ENCODE measurements around the gene GNAQ. TPM values are rescaled to one million over a fixed set of nuclear protein-coding genes. Genes with fewer than 3 reads are reported as not detected.

GNAQ gene
- total and polyA plus RNA-seq, 2 of the 4 experiments (the other 2 are of a cell fraction) = 23.1 to 50.7 TPM

DNA sequence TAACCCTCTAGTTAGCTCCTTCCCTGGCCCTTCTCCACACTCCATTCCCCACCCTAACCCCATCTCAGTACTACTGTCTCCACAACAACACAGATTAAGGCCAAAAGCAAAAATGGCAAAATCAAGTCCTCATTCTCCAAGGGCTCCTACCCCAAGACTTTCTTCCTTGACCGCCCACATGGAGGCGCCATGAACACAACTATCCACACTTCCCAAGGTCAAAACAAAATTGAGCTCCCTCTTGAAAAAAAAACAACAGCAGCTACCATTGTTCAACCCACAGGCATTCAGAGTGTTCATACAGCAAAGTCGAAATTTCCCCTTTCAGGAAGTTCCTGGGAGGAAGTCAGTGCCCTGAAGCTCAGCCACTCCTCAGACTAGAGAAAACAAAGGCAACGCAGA, 54.4 kb downstream of the GNAQ start:
- Histone ChIP-seq H3K23ac (ENCODE audit: low read depth, low read length) (no peak overlapping the region), H3K4me2 (ENCODE audit: low read depth, low read length) (no peak overlapping the region), H3K56ac (ENCODE audit: extremely low read depth, insufficient read depth, low read length) (no peak overlapping the region), H3K79me1 (ENCODE audit: low read depth in 1 of 2, low read length in 2 of 2) (peaks cover 25 to 71% of the 10 kb centered on the region in 2 experiments), H2AK5ac (ENCODE audit: low read depth, low read length) (no peak overlapping the region), H3K27ac (ENCODE audit: insufficient read depth, low read length) (no peak overlapping the region), H3K4me3 (ENCODE audit: insufficient read depth, low read depth, low read length) (no peak overlapping the region), H3K9ac (ENCODE audit: low read depth, low read length) (no peak overlapping the region), H3K18ac (ENCODE audit: low read depth, low read length) (no peak overlapping the region), H2AK9ac (replicated peaks; ENCODE audit: low read depth, low read length, poor library complexity) (no peak overlapping the region), H3K9me1 (ENCODE audit: insufficient read depth, low read length) (peaks cover 11% of the 10 kb centered on the region; the same call in 1 of the 2 replicates), H2BK120ac (ENCODE audit: low read depth, low read length) (no peak overlapping the region), H2AFZ (replicated peaks; ENCODE audit: low read length, poor library complexity) (no peak overlapping the region), H3K27me3 (ENCODE audit: control insufficient read depth, insufficient read depth, low read length) (no peaks in the 10 kb centered on the region), H3K9me3 (ENCODE audit: control insufficient read depth, insufficient read depth, low read length) (no peaks in the 10 kb centered on the region), H2BK20ac (ENCODE audit: low read depth, low read length) (no peak overlapping the region), H4K5ac (ENCODE audit: low read depth, low read length) (no peak overlapping the region), H2BK5ac (ENCODE audit: low read depth, low read length, poor library complexity, severe bottlenecking) (no peak overlapping the region), H4K91ac (ENCODE audit: insufficient read depth, low read depth, low read length) (no peak overlapping the region), H4K20me1 (ENCODE audit: insufficient read depth, low read length) (peaks cover 30% of the 10 kb centered on the region), H4K8ac (ENCODE audit: low read depth in 2 of 2, low read length in 2 of 2) (no peak overlapping the region), H2BK15ac (ENCODE audit: low read depth, low read length) (no peak overlapping the region), H3K14ac (replicated peaks; ENCODE audit: low read depth, low read length) (no peak overlapping the region), H3K4ac (ENCODE audit: low read depth, low read length) (no peak overlapping the region), H3K4me1 (ENCODE audit: control insufficient read depth, insufficient read depth, low read length) (peaks cover 10% of the 10 kb centered on the region), H3K36me3 (ENCODE audit: control insufficient read depth, insufficient read depth, low read length) (peaks cover 2% of the 10 kb centered on the region; the same call in 1 of the 2 replicates)
- ATAC-seq (ENCODE audit: low read depth) (peak; percentile 62), DNase-seq (peak; percentile 73)
- dilution Hi-C loops (cut with HindIII; ENCODE audit: low sequenced_read_pairs, unreplicated experiment) (no loop called here), in situ Hi-C loops (cut with MboI; ENCODE audit: low sequenced_read_pairs) (no loop called here), intact Hi-C loops (cut with micrococcal nuclease) (loop anchor here (1.0 kb wide), 1 partner anchor 58 kb away; no protein-coding TSS in a partner anchor)
- TF ChIP-seq CTCF (conservative IDR thresholded peaks at IDR 0.05; ENCODE audit: low read depth, low read length) (peak; percentile 64), RFX5 (IDR thresholded peaks at IDR 0.05; ENCODE audit: low read depth, low read length) (no peak), SMC3 (IDR thresholded peaks at IDR 0.05; ENCODE audit: low read depth, low read length) (peak; percentile 78), MXI1 (IDR thresholded peaks at IDR 0.05; ENCODE audit: borderline replicate concordance, low read depth, low read length) (no peak), RAD21 (IDR thresholded peaks at IDR 0.05; ENCODE audit: low read length) (peak; percentile 75)
- no TSS peak for BruUV-seq (replicated peaks)
- ChIA-PET POLR2A (ENCODE audit: unreplicated experiment) (no interaction called here), CTCF (interaction anchor here (0.5 to 2.5 kb wide), 9 partner anchors 9 to 174 kb away, joined by 3 to 17 read pairs (median 4); no protein-coding TSS in a partner anchor)
- WGBS, 2 experiments (ENCODE audit: extremely low coverage in 2 of 2, insufficient read length in 1 of 2) = 80% methylated on average over 1 of the region's 4 CpGs; no CpG with 5 or more reads in 1 of the 2 experiments

Measured in IMR-90 (cell line).